ENCODE results near the gene ADGRA3.

- no peak for TF ChIP-seq POLR2AphosphoS5 (IDR thresholded peaks at IDR 0.05; ENCODE audit: borderline replicate concordance, low read depth, low read length)
- no peak for TF ChIP-seq EZH2 (IDR thresholded peaks at IDR 0.05)
- TF ChIP-seq FOXP2 (optimal IDR thresholded peaks at IDR 0.05; ENCODE audit: control extremely low read depth, extremely low read length, insufficient read depth), result no peak
Measured at GRCh38 chr4:22473268-22473667, 42.6 kb downstream of the ADGRA3 start.

Measured in SK-N-MC (cell line).